Posterior vena cava (tissue), 2 donors: ENCODE data around the gene IRF8. TPM values are rescaled to one million over a fixed set of nuclear protein-coding genes. Genes with fewer than 3 reads are reported as not detected.
"Not testable (repeated sequence)": the region's sequence is repeated elsewhere in the genome, so short reads cannot be mapped to it uniquely, and the experiment has no call there.

Source experiments
- DNase-seq: peaks from one replicate; pipeline ENCODE4 v3.0.0-alpha.2; 2020; ENCODE audit warnings: low spot score
- intact Hi-C, 2 donors: fragments of 100-400 bp; cut with DNase I; formaldehyde crosslinking; loops; one replicate each; pipeline versions ENCODE4 v1.14.1 to v1.14.2; 2022 to 2023
- total RNA-seq, 2 donors: library from RNA; stranded (reverse); fragmentation: NEBNext Ultra II Directional; extraction: Animal tissue kit (Norgen Biotek cat#: 25700); gene quantifications; one replicate each; pipeline ENCODE4 v1.2.1, GENCODE V29; 2021
- donor health status: DM: yes; HTN: yes; CAD: no.
- donor health status: DM: yes; HTN: yes; CAD: no.

Gene IRF8
- total RNA-seq, 2 donors from 2014 or later = 6.3 to 18.7 TPM

DNA sequence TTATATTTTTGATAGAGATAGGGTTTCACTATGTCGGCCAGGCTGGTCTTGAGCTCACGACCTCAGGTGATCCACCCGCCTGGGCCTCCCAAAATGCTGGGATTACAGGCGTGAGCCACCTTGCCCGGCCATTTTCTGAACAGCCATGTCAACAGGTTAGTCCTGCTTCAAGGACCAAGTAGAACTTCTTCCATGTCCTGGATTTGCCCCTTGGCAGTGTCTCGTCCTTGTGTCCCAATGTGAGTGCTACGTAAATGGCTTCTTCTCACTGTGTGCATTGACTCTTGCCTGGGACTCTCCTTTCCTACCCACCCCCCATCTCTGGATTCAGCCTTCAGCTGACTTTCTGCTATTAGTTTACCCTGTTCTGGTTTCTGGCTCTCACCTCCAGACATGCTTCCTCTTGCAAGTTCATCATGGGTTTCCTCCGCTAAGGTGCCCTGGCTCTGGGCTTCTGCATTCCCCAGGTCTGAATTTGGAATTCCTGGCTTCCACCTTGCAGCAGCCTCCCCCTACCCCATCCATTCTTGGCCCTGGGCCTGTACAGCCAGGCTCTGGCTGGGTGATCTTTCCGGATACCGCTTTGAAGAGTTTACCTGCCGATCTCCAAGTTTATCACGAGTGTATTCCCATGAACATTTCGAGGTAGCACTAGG lies 14.0 kb upstream of the IRF8 start:
- intact Hi-C loops = no loop called here
- DNase-seq = no peak

GRCh38 chr16:85885537-85885936 lies 13.4 kb upstream of the IRF8 start:
- intact Hi-C loops = no loop called here
- no peak for DNase-seq

GRCh38 chr16:85888405-85889331 lies 10.3 kb upstream of the IRF8 start:
- DNase-seq = no peak
- intact Hi-C loops = no loop called here

DNA sequence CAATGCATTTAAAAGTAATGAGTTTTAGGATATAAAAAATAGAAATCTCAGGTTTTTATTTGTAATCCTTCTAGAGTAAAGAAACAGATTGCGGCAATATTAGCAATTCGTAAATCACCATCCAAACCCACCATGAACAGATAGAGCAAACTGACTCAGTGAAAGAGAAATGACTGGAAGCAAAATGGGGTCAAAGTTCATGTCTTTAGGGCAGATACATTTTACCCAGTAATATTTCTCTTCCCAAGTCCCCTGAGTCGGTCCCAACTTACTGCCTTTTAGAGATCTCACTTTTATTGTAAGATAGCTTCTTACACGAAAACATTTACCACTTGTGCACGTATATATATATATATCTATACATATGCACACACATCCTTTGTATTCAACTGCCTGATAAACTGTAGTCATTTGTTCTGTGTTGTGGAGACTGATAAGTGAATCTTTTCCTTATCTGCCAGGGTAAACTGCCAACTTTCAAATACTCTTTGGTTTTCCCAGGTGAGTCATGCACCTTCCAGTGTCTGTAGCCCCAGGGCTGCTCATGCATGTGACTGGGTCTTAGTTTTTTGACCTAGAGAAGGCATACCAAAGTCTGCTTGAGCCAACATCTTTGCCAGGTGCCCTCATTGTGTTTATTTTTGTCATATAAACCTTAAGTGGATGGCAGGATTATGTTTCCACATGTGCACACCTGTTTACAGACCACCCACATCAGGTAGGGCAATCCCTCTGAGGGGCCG lies 7.8 kb upstream of the IRF8 start:
- DNase-seq = no peak
- intact Hi-C loops = no loop called here

- DNase-seq = no peak
- intact Hi-C loops = no loop called here
These were observed 7.2 kb upstream of the IRF8 start for GRCh38 chr16:85891776-85892166.

DNA sequence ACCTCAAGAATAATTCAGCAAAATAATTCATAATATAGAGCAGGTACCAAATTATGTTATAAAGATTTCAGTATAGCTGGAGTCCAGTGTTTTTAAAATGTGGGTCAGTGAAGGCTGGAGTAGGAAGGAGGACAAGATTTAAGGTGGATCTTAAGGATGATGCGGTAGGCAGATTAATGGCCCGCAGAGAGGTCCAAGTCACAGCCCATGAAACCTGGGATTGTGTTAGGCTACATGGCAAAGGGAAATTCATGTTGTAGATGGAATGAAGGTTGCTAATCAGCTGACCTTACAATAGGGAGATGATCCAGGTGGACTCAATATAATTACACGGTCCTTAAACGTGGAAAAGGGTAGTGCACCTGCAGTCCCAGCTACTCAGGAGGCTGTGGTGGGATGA lies 6.2 kb upstream of the IRF8 start:
- intact Hi-C loops = no loop called here
- no peak for DNase-seq

GRCh38 chr16:85894266-85894665 lies 4.7 kb upstream of the IRF8 start:
- DNase-seq = no peak
- intact Hi-C loops = loop anchor here in 1 of 2 donors (2.0 kb wide), 1 partner anchor 23 kb away; no protein-coding TSS in a partner anchor

GRCh38 chr16:85897382-85897781 lies 1.6 kb upstream of the IRF8 start:
- intact Hi-C loops = no loop called here
- no peak for DNase-seq

GRCh38 chr16:85899444-85899843 lies 482 bp downstream of the IRF8 start:
- intact Hi-C loops = no loop called here
- DNase-seq = no peak

- no peak for DNase-seq
- intact Hi-C loops = no loop called here
These were observed 1.2 kb downstream of the IRF8 start for GRCh38 chr16:85900027-85900792.

DNA sequence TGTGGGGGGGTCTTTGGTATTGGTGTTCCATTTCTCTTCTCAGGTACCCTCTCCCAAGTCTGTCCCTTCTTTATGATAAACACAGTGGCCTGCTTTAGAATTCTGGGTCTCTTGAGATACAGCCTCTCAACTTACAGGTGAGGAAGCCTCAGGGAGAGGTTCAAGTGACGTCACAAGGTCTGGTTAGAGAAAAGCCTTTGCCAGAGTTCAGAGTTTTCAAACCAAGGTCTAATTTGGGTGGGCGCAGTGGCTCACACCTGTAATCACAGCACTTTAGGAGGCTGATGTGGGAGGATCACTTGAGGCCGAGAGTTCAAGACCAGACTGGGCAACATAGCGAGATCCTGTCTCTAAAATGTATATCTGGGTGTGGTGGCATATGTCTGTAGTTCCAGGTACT lies 2.1 kb downstream of the IRF8 start:
- no peak for DNase-seq

GRCh38 chr16:85901773-85902365 lies 2.9 kb downstream of the IRF8 start:
- intact Hi-C loops = no loop called here
- no peak for DNase-seq

More for the DNA sequence above, 2.1 kb downstream of the IRF8 start:
- intact Hi-C loops = no loop called here

- intact Hi-C loops = no loop called here
- no peak for DNase-seq
These were observed 3.6 kb downstream of the IRF8 start for GRCh38 chr16:85902366-85903155.

GRCh38 chr16:85903559-85903958 lies 4.6 kb downstream of the IRF8 start:
- intact Hi-C loops = no loop called here
- no peak for DNase-seq

- no peak for DNase-seq
- intact Hi-C loops = no loop called here
These were observed 6.4 kb downstream of the IRF8 start for GRCh38 chr16:85905110-85906095.

DNA sequence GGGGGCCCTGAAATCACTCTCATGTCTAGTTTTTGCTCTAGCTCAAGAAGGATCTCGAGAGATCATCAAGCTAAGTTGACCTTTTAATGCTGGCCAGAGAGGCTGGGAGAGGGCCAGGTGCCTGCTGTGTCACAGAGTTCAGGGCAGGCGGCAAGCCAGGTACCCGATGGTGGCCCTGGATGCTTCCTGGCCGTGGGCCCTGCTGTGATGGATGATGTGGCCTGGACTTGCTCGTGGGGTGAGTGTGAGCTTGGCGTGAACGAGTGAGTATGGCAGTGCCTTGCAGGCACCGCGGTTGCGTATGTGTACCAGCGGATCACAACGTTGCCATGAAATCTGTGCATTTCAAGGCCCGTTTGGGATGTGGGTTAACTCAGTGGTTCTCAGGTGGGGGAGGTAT lies 7.4 kb downstream of the IRF8 start:
- DNase-seq = no peak
- intact Hi-C loops = no loop called here

DNA sequence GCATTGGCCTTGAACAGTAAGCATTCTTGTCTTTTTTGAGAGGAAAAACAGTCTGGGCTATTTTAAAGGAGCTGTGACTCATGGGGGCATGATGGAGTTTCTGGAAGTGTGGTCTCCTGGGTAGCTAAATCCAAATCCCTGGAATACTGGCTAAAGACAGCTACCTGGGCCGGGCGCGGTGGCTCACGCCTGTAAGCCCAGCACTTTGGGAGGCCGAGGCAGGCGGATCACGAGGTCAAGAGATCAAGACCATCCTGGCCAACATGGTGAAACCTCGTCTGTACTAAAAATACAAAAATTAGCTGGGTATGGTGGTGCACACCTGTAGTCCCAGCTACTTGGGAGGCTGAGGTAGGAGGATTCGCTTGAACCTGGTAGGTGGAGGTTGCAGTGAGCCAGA lies 8.3 kb downstream of the IRF8 start:
- intact Hi-C loops, DNase-seq: not testable (repeated sequence)
